ENCODE measurements around the gene ZBTB16. TPM values are rescaled to one million over a fixed set of nuclear protein-coding genes. Genes with fewer than 3 reads are reported as not detected.
A peak's percentile ranks its signal among the peaks of the same experiment; 100 is the strongest.

ZBTB16 gene
- total RNA-seq, 4 donors from 2014 or later = 25.5 to 302 (median 151) TPM

- H3K4me1 ChIP-seq = peaks cover 24 to 42% of the 10 kb centered on the region in 2 donors
- H3K4me3 ChIP-seq = peak overlapping the region; percentile 0 to 14
- H3K27me3 ChIP-seq = no peaks in the 10 kb centered on the region
- peak overlapping the region; percentile 73 to 89 for H3K27ac ChIP-seq
- no peaks in the 10 kb centered on the region for H3K36me3 ChIP-seq
- TF ChIP-seq POLR2A (IDR thresholded peaks at IDR 0.05) (no peak), CTCF (IDR thresholded peaks at IDR 0.05) (peak; percentile 37 to 67 (median 46))
- intact Hi-C loops (cut with DNase I; ENCODE audit: low total_unique reads) = no loop called here
- no peaks in the 10 kb centered on the region for H3K9me3 ChIP-seq
- peak; percentile 52 to 65 for DNase-seq
Measured at GRCh38 chr11:114075891-114076441, 16.5 kb downstream of the ZBTB16 start.

GRCh38 chr11:114076921-114077331 is 17.4 kb downstream of the ZBTB16 start:
- Histone ChIP-seq H3K4me1 (peaks cover 17 to 44% of the 10 kb centered on the region in 2 donors), H3K27ac (peak overlapping the region; percentile 73 to 89), H3K36me3 (no peaks in the 10 kb centered on the region), H3K27me3 (no peaks in the 10 kb centered on the region), H3K9me3 (no peaks in the 10 kb centered on the region), H3K4me3 (no peak overlapping the region)
- no peak for TF ChIP-seq CTCF (IDR thresholded peaks at IDR 0.05)
- no peak for DNase-seq
- intact Hi-C loops (cut with DNase I; ENCODE audit: low total_unique reads) = no loop called here

- Histone ChIP-seq H3K4me1 (peaks cover 17 to 50% of the 10 kb centered on the region in 2 donors), H3K27ac (peak overlapping the region; percentile 73 to 89), H3K27me3 (no peaks in the 10 kb centered on the region), H3K4me3 (no peak overlapping the region), H3K9me3 (no peaks in the 10 kb centered on the region), H3K36me3 (no peaks in the 10 kb centered on the region)
- no peak for DNase-seq
- intact Hi-C loops (cut with DNase I; ENCODE audit: low total_unique reads) = no loop called here
- TF ChIP-seq CTCF (IDR thresholded peaks at IDR 0.05) = no peak
- TF ChIP-seq POLR2A (IDR thresholded peaks at IDR 0.05) = no peak
Measured at GRCh38 chr11:114077482-114078305, 18.2 kb downstream of the ZBTB16 start.

GRCh38 chr11:114078423-114078822 is 18.9 kb downstream of the ZBTB16 start:
- intact Hi-C loops (cut with DNase I; ENCODE audit: low total_unique reads) = no loop called here
- Histone ChIP-seq H3K27me3 (no peaks in the 10 kb centered on the region), H3K4me3 (no peak overlapping the region), H3K36me3 (no peaks in the 10 kb centered on the region), H3K4me1 (peaks cover 17 to 50% of the 10 kb centered on the region in 2 donors), H3K27ac (peak overlapping the region; percentile 73 to 89), H3K9me3 (no peaks in the 10 kb centered on the region)
- no peak for DNase-seq
- TF ChIP-seq CTCF (IDR thresholded peaks at IDR 0.05) = no peak
- TF ChIP-seq POLR2A (IDR thresholded peaks at IDR 0.05) = no peak

GRCh38 chr11:114079511-114080065 is 20.1 kb downstream of the ZBTB16 start:
- H3K27ac ChIP-seq = peak overlapping the region; percentile 73 to 89
- intact Hi-C loops (cut with DNase I; ENCODE audit: low total_unique reads) = no loop called here
- DNase-seq = peak in 1 of 2 donors; percentile 55
- no peaks in the 10 kb centered on the region for H3K27me3 ChIP-seq
- TF ChIP-seq POLR2A (IDR thresholded peaks at IDR 0.05) = no peak
- no peak for TF ChIP-seq CTCF (IDR thresholded peaks at IDR 0.05)
- peaks cover 14 to 48% of the 10 kb centered on the region in 2 donors for H3K4me1 ChIP-seq
- H3K9me3 ChIP-seq = no peaks in the 10 kb centered on the region
- peak overlapping the region in 1 of 2 donors; percentile 19 for H3K4me3 ChIP-seq
- no peaks in the 10 kb centered on the region for H3K36me3 ChIP-seq

All from uterus (tissue), 4 donors.